ENCODE measurements around the gene DEPP1.

DNA sequence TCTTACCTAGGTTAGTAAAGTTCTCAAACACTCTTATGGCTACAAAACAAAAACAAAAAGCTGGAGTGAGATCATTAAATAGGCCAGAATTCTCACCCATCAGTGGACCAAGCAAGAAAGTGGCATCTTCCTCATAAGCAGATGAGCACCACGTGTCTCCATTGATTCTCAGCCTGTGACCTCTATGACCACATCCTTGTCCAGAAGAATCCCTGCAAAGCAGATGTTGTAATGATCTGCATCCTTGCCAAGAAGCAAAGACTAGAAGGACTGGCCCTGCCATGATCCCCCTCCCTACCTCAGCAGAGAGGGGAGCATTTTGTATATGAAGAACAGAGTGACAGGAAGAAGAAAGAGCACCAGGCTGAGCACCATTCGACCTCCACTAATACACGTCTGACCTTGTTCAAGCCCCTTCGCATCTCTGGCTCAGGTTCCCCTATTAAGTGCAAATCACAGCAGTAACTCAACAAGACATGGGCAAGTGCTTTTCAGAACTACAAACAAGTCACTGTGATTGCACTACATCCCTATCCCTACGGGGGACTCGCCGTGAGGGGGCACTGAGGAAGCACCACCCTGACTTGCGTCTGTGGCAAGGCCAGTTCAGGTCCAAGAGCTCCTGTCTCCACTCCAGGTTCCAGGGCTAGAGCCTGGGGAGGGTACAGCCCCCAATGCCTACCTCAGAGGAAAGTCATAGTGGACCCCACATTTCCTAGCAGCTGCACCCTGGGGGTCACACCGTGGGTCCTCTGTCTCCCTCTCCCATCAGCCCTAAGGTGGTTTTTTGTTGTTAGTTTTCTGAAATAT lies 41.2 kb downstream of the DEPP1 start:
- TF ChIP-seq, protein P1, sequence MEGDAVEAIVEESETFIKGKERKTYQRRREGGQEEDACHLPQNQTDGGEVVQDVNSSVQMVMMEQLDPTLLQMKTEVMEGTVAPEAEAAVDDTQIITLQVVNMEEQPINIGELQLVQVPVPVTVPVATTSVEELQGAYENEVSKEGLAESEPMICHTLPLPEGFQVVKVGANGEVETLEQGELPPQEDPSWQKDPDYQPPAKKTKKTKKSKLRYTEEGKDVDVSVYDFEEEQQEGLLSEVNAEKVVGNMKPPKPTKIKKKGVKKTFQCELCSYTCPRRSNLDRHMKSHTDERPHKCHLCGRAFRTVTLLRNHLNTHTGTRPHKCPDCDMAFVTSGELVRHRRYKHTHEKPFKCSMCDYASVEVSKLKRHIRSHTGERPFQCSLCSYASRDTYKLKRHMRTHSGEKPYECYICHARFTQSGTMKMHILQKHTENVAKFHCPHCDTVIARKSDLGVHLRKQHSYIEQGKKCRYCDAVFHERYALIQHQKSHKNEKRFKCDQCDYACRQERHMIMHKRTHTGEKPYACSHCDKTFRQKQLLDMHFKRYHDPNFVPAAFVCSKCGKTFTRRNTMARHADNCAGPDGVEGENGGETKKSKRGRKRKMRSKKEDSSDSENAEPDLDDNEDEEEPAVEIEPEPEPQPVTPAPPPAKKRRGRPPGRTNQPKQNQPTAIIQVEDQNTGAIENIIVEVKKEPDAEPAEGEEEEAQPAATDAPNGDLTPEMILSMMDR (IDR thresholded peaks at IDR 0.05): no peak
- no peak for TF ChIP-seq POLR2A (IDR thresholded peaks at IDR 0.05)
